ENCODE results near the gene COL12A1. TPM values are rescaled to one million over a fixed set of nuclear protein-coding genes. Genes with fewer than 3 reads are reported as not detected.

The COL12A1 gene
- total and polyA plus RNA-seq, 9 of the 15 experiments (the other 6 are each of a cell fraction or from before 2014, with no cell fraction given): 0.11 TPM; not detected in 8

GRCh38 chr6:75147512-75147911 lies 58.3 kb downstream of the COL12A1 start:
- no TSS peak for BruUV-seq (replicated peaks)
- CTCF ChIA-PET (ENCODE audit: low intra/inter-chr PET ratio): no interaction called here
- intact Hi-C loops (cut with micrococcal nuclease): no loop called here

DNA sequence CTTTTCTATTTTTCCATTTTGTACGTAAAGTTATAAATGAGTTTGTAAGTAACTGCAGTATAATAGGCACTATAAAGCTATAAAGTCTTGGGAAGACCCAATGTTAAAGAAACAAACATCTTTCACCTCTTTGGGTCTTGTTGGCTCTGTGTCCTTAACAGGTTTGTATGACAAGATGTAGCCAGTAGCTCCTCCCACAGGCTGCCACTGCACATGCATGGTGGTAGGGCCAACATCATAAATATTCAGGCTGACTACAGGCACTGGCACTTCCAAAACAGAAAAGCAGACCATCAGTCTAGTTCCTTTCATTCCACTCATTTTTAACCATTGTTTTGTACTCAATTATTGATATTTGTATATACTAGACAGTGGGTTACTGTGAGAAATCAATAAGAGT lies 59.9 kb downstream of the COL12A1 start:
- no peak overlapping the region for H3K9ac ChIP-seq (ENCODE audit: insufficient read depth in 1 of 2, low read depth in 2 of 2, low read length in 2 of 2)
- no peaks in the 10 kb centered on the region for H4K20me1 ChIP-seq (replicated peaks; ENCODE audit: control insufficient read depth, insufficient read depth, low read length)
- no peak for ATAC-seq
- H3K27me3 ChIP-seq (ENCODE audit: control insufficient read depth in 2 of 2, insufficient read depth in 2 of 2, low read length in 2 of 2): no peaks in the 10 kb centered on the region
- no peaks in the 10 kb centered on the region for H3K4me1 ChIP-seq (replicated peaks in 1 of 2; ENCODE audit: control insufficient read depth in 2 of 2, insufficient read depth in 2 of 2, low read length in 2 of 2)
- H3K9me3 ChIP-seq (replicated peaks; ENCODE audit: control insufficient read depth, insufficient read depth, low read depth, low read length): no peaks in the 10 kb centered on the region
- no peaks in the 10 kb centered on the region for H3K79me2 ChIP-seq (ENCODE audit: control insufficient read depth, insufficient read depth, low read length)
- H3K4me2 ChIP-seq (ENCODE audit: insufficient read depth, low read length): no peak overlapping the region
- no peaks in the 10 kb centered on the region for H3K9me1 ChIP-seq (ENCODE audit: control insufficient read depth, insufficient read depth, low read length)
- ChIA-PET POLR2A (interaction anchor here (0.6 kb wide), 1 partner anchor 11 kb away, joined by 3 read pairs; no protein-coding TSS in a partner anchor), CTCF (ENCODE audit: low intra/inter-chr PET ratio) (no interaction called here)
- DNase-seq (ENCODE audit: extremely low read depth in 1 of 4, low spot score in 3 of 4): peak in 1 of 4 experiments; percentile 2
- FAIRE-seq: no peak
- intact Hi-C loops (cut with micrococcal nuclease) (no loop called here), in situ Hi-C loops (cut with MboI) (no loop called here)
- no TSS peak for BruUV-seq (replicated peaks)
- H3K36me3 ChIP-seq (ENCODE audit: control insufficient read depth, insufficient read depth, low read length): no peaks in the 10 kb centered on the region
- H2AFZ ChIP-seq (ENCODE audit: low read depth, low read length): no peak overlapping the region
- H3K4me3 ChIP-seq: no peak overlapping the region
- H3K27ac ChIP-seq (ENCODE audit: extremely low read depth, low read depth, low read length): no peak overlapping the region
- WGBS (ENCODE audit: insufficient coverage, low coverage, missing lambda C conversion rate): 14% methylated on average over 1 of the region's 1 CpG
- TF ChIP-seq ZNF766 (CRISPR knock-in tag; conservative IDR thresholded peaks at IDR 0.05): no peak
- TF ChIP-seq GTF2B (IDR thresholded peaks at IDR 0.05; ENCODE audit: extremely low read depth, insufficient read length): no peak
- no peak for TF ChIP-seq CBX1 (IDR thresholded peaks at IDR 0.05; ENCODE audit: low read depth)
- no peak for TF ChIP-seq DMBX1 (CRISPR knock-in tag; IDR thresholded peaks at IDR 0.05; ENCODE audit: borderline replicate concordance)
- no peak for TF ChIP-seq EZH2 (IDR thresholded peaks at IDR 0.05; ENCODE audit: borderline replicate concordance, low read depth, low read length)
- TF ChIP-seq GABPA (tag; conservative IDR thresholded peaks at IDR 0.05; ENCODE audit: low read depth): no peak
- no peak for TF ChIP-seq MBD1 (CRISPR knock-in tag; IDR thresholded peaks at IDR 0.05)
- TF ChIP-seq, protein P1, sequence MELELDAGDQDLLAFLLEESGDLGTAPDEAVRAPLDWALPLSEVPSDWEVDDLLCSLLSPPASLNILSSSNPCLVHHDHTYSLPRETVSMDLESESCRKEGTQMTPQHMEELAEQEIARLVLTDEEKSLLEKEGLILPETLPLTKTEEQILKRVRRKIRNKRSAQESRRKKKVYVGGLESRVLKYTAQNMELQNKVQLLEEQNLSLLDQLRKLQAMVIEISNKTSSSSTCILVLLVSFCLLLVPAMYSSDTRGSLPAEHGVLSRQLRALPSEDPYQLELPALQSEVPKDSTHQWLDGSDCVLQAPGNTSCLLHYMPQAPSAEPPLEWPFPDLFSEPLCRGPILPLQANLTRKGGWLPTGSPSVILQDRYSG (tag; conservative IDR thresholded peaks at IDR 0.05; ENCODE audit: low read depth): no peak
- TF ChIP-seq BCOR (IDR thresholded peaks at IDR 0.05): no peak

More at GRCh38 chr6:75147512-75147911, 58.3 kb downstream of the COL12A1 start:
- H3K4me1 ChIP-seq (replicated peaks in 1 of 2; ENCODE audit: control insufficient read depth in 2 of 2, insufficient read depth in 2 of 2, low read length in 2 of 2): no peaks in the 10 kb centered on the region
- POLR2A ChIA-PET: no interaction called here
- H3K36me3 ChIP-seq (ENCODE audit: control insufficient read depth, insufficient read depth, low read length): no peaks in the 10 kb centered on the region
- no peaks in the 10 kb centered on the region for H3K9me1 ChIP-seq (ENCODE audit: control insufficient read depth, insufficient read depth, low read length)
- no peaks in the 10 kb centered on the region for H3K9me3 ChIP-seq (replicated peaks; ENCODE audit: control insufficient read depth, insufficient read depth, low read depth, low read length)
- no peak overlapping the region for H2AFZ ChIP-seq (ENCODE audit: low read depth, low read length)
- H3K79me2 ChIP-seq (ENCODE audit: control insufficient read depth, insufficient read depth, low read length): no peaks in the 10 kb centered on the region
- H3K27me3 ChIP-seq (ENCODE audit: control insufficient read depth in 2 of 2, insufficient read depth in 2 of 2, low read length in 2 of 2): no peaks in the 10 kb centered on the region
- 3% methylated on average over 2 of the region's 2 CpGs for WGBS (ENCODE audit: insufficient coverage, low coverage, missing lambda C conversion rate)
- H3K9ac ChIP-seq (ENCODE audit: insufficient read depth in 1 of 2, low read depth in 2 of 2, low read length in 2 of 2): no peak overlapping the region
- FAIRE-seq: no peak
- in situ Hi-C loops (cut with MboI): no loop called here
- no peak overlapping the region for H3K4me2 ChIP-seq (ENCODE audit: insufficient read depth, low read length)
- H3K27ac ChIP-seq (ENCODE audit: extremely low read depth, low read depth, low read length): no peak overlapping the region
- DNase-seq (ENCODE audit: extremely low read depth in 1 of 4, low spot score in 3 of 4): no peak
- no peak for ATAC-seq
- H3K4me3 ChIP-seq: no peak overlapping the region
- TF ChIP-seq LARP7 (IDR thresholded peaks at IDR 0.05): no peak
- TF ChIP-seq CBX2 (IDR thresholded peaks at IDR 0.05; ENCODE audit: insufficient read depth, low read length, poor library complexity, severe bottlenecking): no peak
- TF ChIP-seq PHB2 (IDR thresholded peaks at IDR 0.05; ENCODE audit: low read depth): no peak
- no peak for TF ChIP-seq ZNF561 (CRISPR knock-in tag; conservative IDR thresholded peaks at IDR 0.05)
- TF ChIP-seq BCL6 (CRISPR knock-in tag; IDR thresholded peaks at IDR 0.05): no peak
- no peak for TF ChIP-seq ZBTB8A (IDR thresholded peaks at IDR 0.05; ENCODE audit: partially characterized antibody)
- no peak for TF ChIP-seq SIRT6 (IDR thresholded peaks at IDR 0.05; ENCODE audit: low read depth, low read length)
- no peaks in the 10 kb centered on the region for H4K20me1 ChIP-seq (replicated peaks; ENCODE audit: control insufficient read depth, insufficient read depth, low read length)

Measured in K562 (cell line).